Neural cell (in vitro differentiated cells): ENCODE results near the gene PLCD1.

Experiments used
- CTCF ChIP-seq: fragments of 450-650 bp; IDR thresholded peaks from 2 replicates; pipeline ENCODE4 v1.5.1; 2014; ENCODE audit warnings: antibody characterized with exemption, mild to moderate bottlenecking, moderate library complexity; ENCODE audit not compliant: poor library complexity, severe bottlenecking
- EP300 ChIP-seq: fragments of 450-650 bp; conservative IDR thresholded peaks from 2 replicates; pipeline ENCODE4 v1.6.1; 2014; ENCODE audit warnings: antibody characterized with exemption, mild to moderate bottlenecking, moderate library complexity; ENCODE audit not compliant: poor library complexity, severe bottlenecking
- EZH2 ChIP-seq: fragments of 200-600, 300-800 bp; shearing (Covaris generic), sonication (generic); IDR thresholded peaks from 2 replicates; pipeline ENCODE4 v1.6.1; 2014; ENCODE audit warnings: antibody characterized with exemption, low read length, borderline replicate concordance, mild to moderate bottlenecking; ENCODE audit not compliant: insufficient read depth, poor library complexity, severe bottlenecking
- POLR2AphosphoS5 ChIP-seq: IDR thresholded peaks from 2 replicates; pipeline ENCODE4 v1.6.1; 2012
- RAD21 ChIP-seq: fragments of 450-650 bp; conservative IDR thresholded peaks from 2 replicates; pipeline ENCODE4 v1.6.1; 2014; ENCODE audit warnings: antibody characterized with exemption, mild to moderate bottlenecking, moderate library complexity
- SMC3 ChIP-seq: fragments of 450-650 bp; conservative IDR thresholded peaks from 2 replicates; pipeline ENCODE4 v1.6.1; 2014; ENCODE audit warnings: antibody characterized with exemption, mild to moderate bottlenecking, moderate library complexity; ENCODE audit not compliant: poor library complexity
- TAF1 ChIP-seq: IDR thresholded peaks from 2 replicates; pipeline ENCODE4 v1.6.1; 2012; ENCODE audit warnings: low read depth
- TF ChIP-seq, protein P1 (sequence below): IDR thresholded peaks from 2 replicates; pipeline ENCODE4 v1.6.1; 2012; ENCODE audit warnings: borderline replicate concordance

DNA sequence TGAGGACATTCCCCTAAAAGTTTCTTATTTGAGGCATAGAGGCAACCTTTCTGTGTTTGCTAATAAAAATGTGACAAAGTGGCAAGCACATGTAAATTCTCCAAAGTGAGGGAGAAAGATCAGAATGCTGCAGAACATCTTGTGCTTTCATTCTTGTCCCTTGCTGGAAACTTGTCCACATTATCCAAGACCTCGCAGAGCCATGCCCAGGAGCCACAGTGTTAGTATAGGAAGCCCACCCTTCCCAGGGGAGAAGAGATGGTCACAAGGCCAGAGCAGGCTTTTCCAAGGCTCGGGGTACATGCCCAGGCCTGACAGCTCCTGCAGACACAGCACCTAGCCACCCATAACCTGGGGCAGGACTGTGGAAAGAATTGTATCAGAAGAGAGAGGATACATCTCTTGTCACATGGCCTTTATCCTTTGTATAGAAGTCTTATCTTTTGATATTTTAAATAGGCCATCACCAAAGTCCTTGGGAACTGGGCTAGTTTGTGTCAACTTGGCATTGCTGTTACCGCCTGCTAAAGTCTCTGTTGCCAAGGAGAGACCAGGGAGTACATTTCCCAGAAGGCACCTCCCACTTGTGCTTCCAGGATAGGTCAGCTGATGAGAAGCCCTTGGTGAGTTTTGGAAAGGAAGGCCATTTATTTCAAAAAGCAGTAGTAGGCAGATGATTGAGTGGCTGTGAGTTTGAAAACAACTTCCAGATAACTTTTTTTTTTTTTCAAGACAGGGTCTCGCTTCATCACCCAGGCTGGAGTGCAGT, 20.1 kb upstream of the PLCD1 start:
- TF ChIP-seq TAF1 (no peak), POLR2AphosphoS5 (no peak), EZH2 (no peak), EP300 (no peak), CTCF (no peak), SMC3 (no peak), RAD21 (no peak)
- TF ChIP-seq, protein P1, sequence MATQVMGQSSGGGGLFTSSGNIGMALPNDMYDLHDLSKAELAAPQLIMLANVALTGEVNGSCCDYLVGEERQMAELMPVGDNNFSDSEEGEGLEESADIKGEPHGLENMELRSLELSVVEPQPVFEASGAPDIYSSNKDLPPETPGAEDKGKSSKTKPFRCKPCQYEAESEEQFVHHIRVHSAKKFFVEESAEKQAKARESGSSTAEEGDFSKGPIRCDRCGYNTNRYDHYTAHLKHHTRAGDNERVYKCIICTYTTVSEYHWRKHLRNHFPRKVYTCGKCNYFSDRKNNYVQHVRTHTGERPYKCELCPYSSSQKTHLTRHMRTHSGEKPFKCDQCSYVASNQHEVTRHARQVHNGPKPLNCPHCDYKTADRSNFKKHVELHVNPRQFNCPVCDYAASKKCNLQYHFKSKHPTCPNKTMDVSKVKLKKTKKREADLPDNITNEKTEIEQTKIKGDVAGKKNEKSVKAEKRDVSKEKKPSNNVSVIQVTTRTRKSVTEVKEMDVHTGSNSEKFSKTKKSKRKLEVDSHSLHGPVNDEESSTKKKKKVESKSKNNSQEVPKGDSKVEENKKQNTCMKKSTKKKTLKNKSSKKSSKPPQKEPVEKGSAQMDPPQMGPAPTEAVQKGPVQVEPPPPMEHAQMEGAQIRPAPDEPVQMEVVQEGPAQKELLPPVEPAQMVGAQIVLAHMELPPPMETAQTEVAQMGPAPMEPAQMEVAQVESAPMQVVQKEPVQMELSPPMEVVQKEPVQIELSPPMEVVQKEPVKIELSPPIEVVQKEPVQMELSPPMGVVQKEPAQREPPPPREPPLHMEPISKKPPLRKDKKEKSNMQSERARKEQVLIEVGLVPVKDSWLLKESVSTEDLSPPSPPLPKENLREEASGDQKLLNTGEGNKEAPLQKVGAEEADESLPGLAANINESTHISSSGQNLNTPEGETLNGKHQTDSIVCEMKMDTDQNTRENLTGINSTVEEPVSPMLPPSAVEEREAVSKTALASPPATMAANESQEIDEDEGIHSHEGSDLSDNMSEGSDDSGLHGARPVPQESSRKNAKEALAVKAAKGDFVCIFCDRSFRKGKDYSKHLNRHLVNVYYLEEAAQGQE = no peak
